Stomach (tissue), 9 donors: ENCODE results near the gene RTL10. TPM values are rescaled to one million over a fixed set of nuclear protein-coding genes. Genes with fewer than 3 reads are reported as not detected.

Experiments
- DNase-seq, 2 donors: peaks; one replicate each; pipeline versions ENCODE4 v3.0.0 to v3.0.0-alpha.2; 2013 to 2019
- H3K27ac ChIP-seq, 5 donors: fragments of 200-600 bp in 4 of 5; sonication (generic) in 4 of 5; one replicate each; pipeline ENCODE4 v1.5.1; 2013 to 2019; ENCODE audit warnings: mild to moderate bottlenecking in 1 of 5, moderate library complexity in 1 of 5
- H3K27me3 ChIP-seq, 3 donors: fragments of 200-600 bp; sonication (generic); one replicate each; pipeline ENCODE4 v1.5.1; 2017 to 2019; ENCODE audit warnings: mixed run types in 1 of 3
- H3K36me3 ChIP-seq, 4 donors: fragments of 200-600 bp; sonication (generic); 1 replicate in 3 of 4; 2 replicates in 1 of 4; pipeline ENCODE4 v1.5.1; 2016 to 2019
- H3K4me1 ChIP-seq, 4 donors: fragments of 200-600 bp; sonication (generic); one replicate each; pipeline ENCODE4 v1.5.1; 2016 to 2019
- H3K4me3 ChIP-seq, 4 donors: fragments of 200-600 bp; sonication (generic) in 3 of 4; one replicate each; pipeline ENCODE4 v1.5.1; 2016 to 2019; ENCODE audit warnings: mild to moderate bottlenecking in 1 of 4
- H3K9me3 ChIP-seq, 4 donors: fragments of 200-600 bp; sonication (generic); one replicate each; pipeline ENCODE4 v1.5.1; 2016 to 2019
- CTCF ChIP-seq, 7 experiments: fragments of 450-650 bp in 4 of 7; fragments of 200-600 bp in 3 of 7; sonication (generic) in 3 of 7; IDR thresholded peaks; one replicate each; pipeline ENCODE4 v1.5.1; 2016 to 2019; ENCODE audit warnings: antibody characterized with exemption in 7 of 7, control low read depth in 2 of 7, mild to moderate bottlenecking in 1 of 7
- EP300 ChIP-seq: sonication (generic); formaldehyde crosslinking; IDR thresholded peaks from one replicate; pipeline ENCODE4 v1.6.1; 2017; ENCODE audit warnings: antibody characterized with exemption
- POLR2A ChIP-seq, 4 donors: fragments of 450-650 bp; IDR thresholded peaks; one replicate each; pipeline ENCODE4 v1.6.1; 2016; ENCODE audit warnings: antibody characterized with exemption in 4 of 4, control low read depth in 2 of 4, mild to moderate bottlenecking in 1 of 4, moderate library complexity in 1 of 4
- POLR2AphosphoS5 ChIP-seq, 3 donors: sonication (generic); formaldehyde crosslinking; IDR thresholded peaks; one replicate each; pipeline ENCODE4 v1.6.1; 2016; ENCODE audit warnings: antibody characterized with exemption in 3 of 3
- whole genome bisulfite sequencing, 5 donors: extraction: QIAGEN DNeasy Blood & Tissue Kit in 3 of 5; methylation state at CpG; one replicate each; pipeline versions ENCODE4 v1.1.5 to v1.1.7; 2013 to 2018; 5-methylcytosine and 5-hydroxymethylcytosine counted together
- intact Hi-C: fragments of 100-400 bp; cut with DNase I; formaldehyde crosslinking; loops from one replicate; pipeline ENCODE4 v1.15.1; 2023; ENCODE audit warnings: low total_unique reads
- polyA plus RNA-seq, 3 donors: library from polyadenylated mRNA; stranded (reverse); fragments of 200-250 nt; gene quantifications; one replicate each; pipeline ENCODE4 v1.2.3, GENCODE V29; 2013
- total RNA-seq, 5 donors: library from RNA; depleted of rRNA; stranded (reverse); fragments of >200 nt; gene quantifications; one replicate each; pipeline versions ENCODE4 v1.1.0 to v1.2.3, GENCODE V29; 2014 to 2016
- donor health status: healthy with polysubstance abuse.
- donor health status: Bipolar disorder and iron deficiency.
- donor health status: healthy.

RTL10 gene
- total and polyA plus RNA-seq, 8 donors: 1.7 to 28.1 (median 8.4) TPM

- no peaks in the 10 kb centered on the region for H3K9me3 ChIP-seq
- no peak overlapping the region for H3K27ac ChIP-seq
- H3K36me3 ChIP-seq: peaks cover 4 to 82% (median 78%) of the 10 kb centered on the region in 4 donors
- intact Hi-C loops: no loop called here
- no peaks in the 10 kb centered on the region for H3K27me3 ChIP-seq
- H3K4me3 ChIP-seq: no peak overlapping the region
- H3K4me1 ChIP-seq: peaks cover 0 to 5% (median 0%) of the 10 kb centered on the region in 4 donors
- WGBS, 5 donors: 77 to 98% (median 94%) methylated on average over 2 to 9 of the region's 9 CpGs
- no peak for DNase-seq
- TF ChIP-seq EP300 (no peak), CTCF (IDR thresholded peaks at IDR 0.05) (no peak), POLR2AphosphoS5 (IDR thresholded peaks at IDR 0.05) (no peak), POLR2A (IDR thresholded peaks at IDR 0.05) (no peak)
Observed at GRCh38 chr22:19903031-19903430, 48.4 kb upstream of the RTL10 start.

GRCh38 chr22:19902245-19902715, 47.6 kb upstream of the RTL10 start:
- no peak for DNase-seq
- TF ChIP-seq POLR2A (IDR thresholded peaks at IDR 0.05): no peak
- H3K9me3 ChIP-seq: no peaks in the 10 kb centered on the region
- intact Hi-C loops: no loop called here
- H3K27ac ChIP-seq: no peak overlapping the region
- H3K4me1 ChIP-seq: peaks cover 0 to 5% (median 0%) of the 10 kb centered on the region in 4 donors
- 67 to 96% (median 94%) methylated on average over 1 to 7 of the region's 7 CpGs for WGBS, 5 donors
- no peak overlapping the region for H3K4me3 ChIP-seq
- H3K27me3 ChIP-seq: no peaks in the 10 kb centered on the region
- peaks cover 8 to 85% (median 81%) of the 10 kb centered on the region in 4 donors for H3K36me3 ChIP-seq

GRCh38 chr22:19901577-19902244, 47.0 kb upstream of the RTL10 start:
- 83 to 89% (median 84%) methylated on average over 11 of the region's 11 CpGs for WGBS, 5 donors
- Histone ChIP-seq H3K36me3 (peaks cover 8 to 85% (median 82%) of the 10 kb centered on the region in 4 donors), H3K27me3 (no peaks in the 10 kb centered on the region), H3K4me1 (peaks cover 0 to 5% (median 0%) of the 10 kb centered on the region in 4 donors), H3K4me3 (no peak overlapping the region), H3K9me3 (no peaks in the 10 kb centered on the region), H3K27ac (no peak overlapping the region)
- TF ChIP-seq POLR2A (IDR thresholded peaks at IDR 0.05) (no peak), POLR2AphosphoS5 (IDR thresholded peaks at IDR 0.05) (no peak), EP300 (no peak), CTCF (IDR thresholded peaks at IDR 0.05) (no peak)
- no peak for DNase-seq
- intact Hi-C loops: no loop called here

- H3K4me1 ChIP-seq: peaks cover 0 to 5% (median 0%) of the 10 kb centered on the region in 4 donors
- H3K9me3 ChIP-seq: no peaks in the 10 kb centered on the region
- no peaks in the 10 kb centered on the region for H3K27me3 ChIP-seq
- H3K4me3 ChIP-seq: no peak overlapping the region
- H3K27ac ChIP-seq: no peak overlapping the region
- peaks cover 4 to 85% (median 81%) of the 10 kb centered on the region in 4 donors for H3K36me3 ChIP-seq
- TF ChIP-seq POLR2A (IDR thresholded peaks at IDR 0.05) (no peak), POLR2AphosphoS5 (IDR thresholded peaks at IDR 0.05) (no peak), EP300 (no peak)
- 79 to 93% (median 82%) methylated on average over 7 to 13 of the region's 13 CpGs for WGBS, 5 donors
- DNase-seq: no peak
- intact Hi-C loops: no loop called here
Observed at GRCh38 chr22:19900707-19901436, 46.2 kb upstream of the RTL10 start.

GRCh38 chr22:19898831-19899567, 44.3 kb upstream of the RTL10 start:
- TF ChIP-seq CTCF (IDR thresholded peaks at IDR 0.05) (no peak), POLR2AphosphoS5 (IDR thresholded peaks at IDR 0.05) (no peak)
- intact Hi-C loops: no loop called here

More at GRCh38 chr22:19898831-19899567, 44.3 kb upstream of the RTL10 start:
- Histone ChIP-seq H3K27me3 (no peaks in the 10 kb centered on the region), H3K27ac (no peak overlapping the region), H3K36me3 (peaks cover 4 to 92% (median 84%) of the 10 kb centered on the region in 4 donors), H3K4me1 (peaks cover 0 to 5% (median 0%) of the 10 kb centered on the region in 4 donors), H3K9me3 (no peaks in the 10 kb centered on the region), H3K4me3 (no peak overlapping the region)
- 89 to 93% (median 92%) methylated on average over 14 to 16 of the region's 16 CpGs for WGBS, 5 donors
- DNase-seq: no peak
